ENCODE measurements around the gene FAM210B.
"Not testable (repeated sequence)": the region's sequence is repeated elsewhere in the genome, so short reads cannot be mapped to it uniquely, and the experiment has no call there.

The FAM210B gene

GRCh38 chr20:56358600-56359211 lies at the start of gene FAM210B:
TSS of gene FAM210B (plus strand) at chr20:56358974. CDS start at chr20:56359006, 32 bp downstream.
- peak; percentile 68 for DNase-seq (ENCODE audit: low read depth)

- DNase-seq (ENCODE audit: low read depth): no peak
These were observed 42.7 kb upstream of the FAM210B start for GRCh38 chr20:56316051-56316450.

- no peak for DNase-seq (ENCODE audit: low read depth)
These were observed 42.3 kb upstream of the FAM210B start for GRCh38 chr20:56316483-56316882.

- no peak for DNase-seq (ENCODE audit: low read depth)
These were observed 36.1 kb upstream of the FAM210B start for GRCh38 chr20:56322681-56323080.

- no peak for DNase-seq (ENCODE audit: low read depth)
These were observed 35.6 kb upstream of the FAM210B start for GRCh38 chr20:56323206-56323605.

- no peak for DNase-seq (ENCODE audit: low read depth)
These were observed 35.1 kb upstream of the FAM210B start for GRCh38 chr20:56323656-56324055.

GRCh38 chr20:56324806-56325205 lies 34.0 kb upstream of the FAM210B start:
- no peak for DNase-seq (ENCODE audit: low read depth)

- no peak for DNase-seq (ENCODE audit: low read depth)
These were observed 29.9 kb upstream of the FAM210B start for GRCh38 chr20:56328861-56329260.

- not testable (repeated sequence) for DNase-seq (ENCODE audit: low read depth)
These were observed 22.1 kb upstream of the FAM210B start for GRCh38 chr20:56336709-56337108.

- DNase-seq (ENCODE audit: low read depth): no peak
These were observed 16.0 kb upstream of the FAM210B start for GRCh38 chr20:56342783-56343182.

- peak; percentile 19 for DNase-seq (ENCODE audit: low read depth)
These were observed 14.9 kb upstream of the FAM210B start for GRCh38 chr20:56343861-56344381.

GRCh38 chr20:56345911-56346310 lies 12.9 kb upstream of the FAM210B start:
- no peak for DNase-seq (ENCODE audit: low read depth)

GRCh38 chr20:56347628-56348304 lies 11.0 kb upstream of the FAM210B start:
- no peak for DNase-seq (ENCODE audit: low read depth)

GRCh38 chr20:56348305-56348693 lies 10.5 kb upstream of the FAM210B start:
- no peak for DNase-seq (ENCODE audit: low read depth)

- DNase-seq (ENCODE audit: low read depth): no peak
These were observed 10.0 kb upstream of the FAM210B start for GRCh38 chr20:56348746-56349145.

- DNase-seq (ENCODE audit: low read depth): no peak
These were observed 7.9 kb upstream of the FAM210B start for GRCh38 chr20:56350842-56351241.

- no peak for DNase-seq (ENCODE audit: low read depth)
These were observed 6.3 kb upstream of the FAM210B start for GRCh38 chr20:56352345-56353055.

GRCh38 chr20:56353356-56353755 lies 5.4 kb upstream of the FAM210B start:
- DNase-seq (ENCODE audit: low read depth): no peak

GRCh38 chr20:56358070-56358469 lies 704 bp upstream of the FAM210B start:
- no peak for DNase-seq (ENCODE audit: low read depth)

GRCh38 chr20:56359212-56360132 lies 698 bp downstream of the FAM210B start:
- no peak for DNase-seq (ENCODE audit: low read depth)

GRCh38 chr20:56360133-56360907 lies 1.5 kb downstream of the FAM210B start:
- no peak for DNase-seq (ENCODE audit: low read depth)

Data from stimulated activated CD8-positive, alpha-beta memory T cell treated with anti-CD3 and anti-CD28 coated beads, Interleukin-4, amount 100 ng/mL, for 24 hours (primary cell).